Stomach (tissue), 9 donors: ENCODE measurements around the gene DMRTB1. TPM values are rescaled to one million over a fixed set of nuclear protein-coding genes. Genes with fewer than 3 reads are reported as not detected.

Experiments
- DNase-seq, 2 donors: peaks; one replicate each; pipeline versions ENCODE4 v3.0.0 to v3.0.0-alpha.2; 2013 to 2019
- H3K27ac ChIP-seq, 5 donors: fragments of 200-600 bp in 4 of 5; sonication (generic) in 4 of 5; one replicate each; pipeline ENCODE4 v1.5.1; 2013 to 2019; ENCODE audit warnings: mild to moderate bottlenecking in 1 of 5, moderate library complexity in 1 of 5
- H3K27me3 ChIP-seq, 3 donors: fragments of 200-600 bp; sonication (generic); one replicate each; pipeline ENCODE4 v1.5.1; 2017 to 2019; ENCODE audit warnings: mixed run types in 1 of 3
- H3K36me3 ChIP-seq, 4 donors: fragments of 200-600 bp; sonication (generic); 1 replicate in 3 of 4; 2 replicates in 1 of 4; pipeline ENCODE4 v1.5.1; 2016 to 2019
- H3K4me1 ChIP-seq, 4 donors: fragments of 200-600 bp; sonication (generic); one replicate each; pipeline ENCODE4 v1.5.1; 2016 to 2019
- H3K4me3 ChIP-seq, 4 donors: fragments of 200-600 bp; sonication (generic) in 3 of 4; one replicate each; pipeline ENCODE4 v1.5.1; 2016 to 2019; ENCODE audit warnings: mild to moderate bottlenecking in 1 of 4
- H3K9me3 ChIP-seq, 4 donors: fragments of 200-600 bp; sonication (generic); one replicate each; pipeline ENCODE4 v1.5.1; 2016 to 2019
- CTCF ChIP-seq, 7 experiments: fragments of 450-650 bp in 4 of 7; fragments of 200-600 bp in 3 of 7; sonication (generic) in 3 of 7; IDR thresholded peaks; one replicate each; pipeline ENCODE4 v1.5.1; 2016 to 2019; ENCODE audit warnings: antibody characterized with exemption in 7 of 7, control low read depth in 2 of 7, mild to moderate bottlenecking in 1 of 7
- EP300 ChIP-seq: sonication (generic); formaldehyde crosslinking; IDR thresholded peaks from one replicate; pipeline ENCODE4 v1.6.1; 2017; ENCODE audit warnings: antibody characterized with exemption
- POLR2A ChIP-seq, 4 donors: fragments of 450-650 bp; IDR thresholded peaks; one replicate each; pipeline ENCODE4 v1.6.1; 2016; ENCODE audit warnings: antibody characterized with exemption in 4 of 4, control low read depth in 2 of 4, mild to moderate bottlenecking in 1 of 4, moderate library complexity in 1 of 4
- POLR2AphosphoS5 ChIP-seq, 3 donors: sonication (generic); formaldehyde crosslinking; IDR thresholded peaks; one replicate each; pipeline ENCODE4 v1.6.1; 2016; ENCODE audit warnings: antibody characterized with exemption in 3 of 3
- WGBS, 5 donors: extraction: QIAGEN DNeasy Blood & Tissue Kit in 3 of 5; methylation state at CpG; one replicate each; pipeline versions ENCODE4 v1.1.5 to v1.1.7; 2013 to 2018; 5-methylcytosine and 5-hydroxymethylcytosine counted together
- intact Hi-C: fragments of 100-400 bp; cut with DNase I; formaldehyde crosslinking; loops from one replicate; pipeline ENCODE4 v1.15.1; 2023; ENCODE audit warnings: low total_unique reads
- polyA plus RNA-seq, 3 donors: library from polyadenylated mRNA; stranded (reverse); fragments of 200-250 nt; gene quantifications; one replicate each; pipeline ENCODE4 v1.2.3, GENCODE V29; 2013
- total RNA-seq, 5 donors: library from RNA; depleted of rRNA; stranded (reverse); fragments of >200 nt; gene quantifications; one replicate each; pipeline versions ENCODE4 v1.1.0 to v1.2.3, GENCODE V29; 2014 to 2016
- donor health status: healthy with polysubstance abuse.
- donor health status: Bipolar disorder and iron deficiency.
- donor health status: healthy.

DMRTB1 gene
- total and polyA plus RNA-seq, 8 donors, result not detected

GRCh38 chr1:53420341-53420740 is 38.9 kb upstream of the DMRTB1 start:
- Histone ChIP-seq H3K27me3 (peaks cover 0 to 29% (median 7%) of the 10 kb centered on the region in 3 donors), H3K4me3 (no peak overlapping the region), H3K36me3 (no peaks in the 10 kb centered on the region), H3K27ac (no peak overlapping the region), H3K4me1 (peaks cover 0 to 12% (median 5%) of the 10 kb centered on the region in 4 donors), H3K9me3 (peaks cover 0 to 7% (median 0%) of the 10 kb centered on the region in 4 donors)
- TF ChIP-seq EP300 (no peak), POLR2A (IDR thresholded peaks at IDR 0.05) (no peak), CTCF (IDR thresholded peaks at IDR 0.05) (no peak), POLR2AphosphoS5 (IDR thresholded peaks at IDR 0.05) (no peak)
- WGBS, 5 donors, result 87 to 98% (median 94%) methylated on average over 2 of the region's 2 CpGs
- DNase-seq, result no peak
- intact Hi-C loops, result no loop called here

GRCh38 chr1:53421208-53421607 is 38.0 kb upstream of the DMRTB1 start:
- peaks cover 0 to 12% (median 5%) of the 10 kb centered on the region in 4 donors for H3K4me1 ChIP-seq
- peaks cover 0 to 7% (median 0%) of the 10 kb centered on the region in 4 donors for H3K9me3 ChIP-seq
- TF ChIP-seq CTCF (IDR thresholded peaks at IDR 0.05) (no peak), POLR2A (IDR thresholded peaks at IDR 0.05) (no peak), EP300 (no peak), POLR2AphosphoS5 (IDR thresholded peaks at IDR 0.05) (no peak)
- no peak overlapping the region for H3K4me3 ChIP-seq
- intact Hi-C loops, result no loop called here
- no peak for DNase-seq
- WGBS, 5 donors, result 81 to 93% (median 92%) methylated on average over 1 of the region's 1 CpG
- no peak overlapping the region for H3K27ac ChIP-seq
- H3K36me3 ChIP-seq, result no peaks in the 10 kb centered on the region
- H3K27me3 ChIP-seq, result peaks cover 0 to 29% (median 7%) of the 10 kb centered on the region in 3 donors

- Histone ChIP-seq H3K4me1 (peaks cover 0 to 6% (median 1%) of the 10 kb centered on the region in 4 donors), H3K9me3 (no peaks in the 10 kb centered on the region), H3K27me3 (peaks cover 0 to 4% (median 0%) of the 10 kb centered on the region in 3 donors), H3K36me3 (no peaks in the 10 kb centered on the region), H3K27ac (no peak overlapping the region), H3K4me3 (no peak overlapping the region)
- 24 to 42% (median 29%) methylated on average over 5 of the region's 5 CpGs for WGBS, 5 donors
- DNase-seq, result peak in 1 of 2 donors; percentile 23
- TF ChIP-seq POLR2AphosphoS5 (IDR thresholded peaks at IDR 0.05) (no peak), EP300 (no peak), POLR2A (IDR thresholded peaks at IDR 0.05) (no peak), CTCF (IDR thresholded peaks at IDR 0.05) (no peak)
- intact Hi-C loops, result no loop called here
These were observed 28.9 kb upstream of the DMRTB1 start for GRCh38 chr1:53430261-53430660.

- intact Hi-C loops, result no loop called here
- Histone ChIP-seq H3K4me3 (no peak overlapping the region), H3K9me3 (no peaks in the 10 kb centered on the region), H3K36me3 (no peaks in the 10 kb centered on the region), H3K27ac (no peak overlapping the region), H3K4me1 (peaks cover 0 to 6% (median 1%) of the 10 kb centered on the region in 4 donors), H3K27me3 (peaks cover 0 to 4% (median 0%) of the 10 kb centered on the region in 3 donors)
- no peak for DNase-seq
- no peak for TF ChIP-seq POLR2A (IDR thresholded peaks at IDR 0.05)
- no peak for TF ChIP-seq EP300
- no peak for TF ChIP-seq POLR2AphosphoS5 (IDR thresholded peaks at IDR 0.05)
- TF ChIP-seq CTCF (IDR thresholded peaks at IDR 0.05), result no peak
These were observed 28.4 kb upstream of the DMRTB1 start for GRCh38 chr1:53430779-53431178.
